GM19193 (cell line): ENCODE measurements around the gene RNF157.

Source experiments
- POLR2A ChIP-seq: IDR thresholded peaks from 4 replicates; pipeline ENCODE4 v1.6.1; 2011; ENCODE audit not compliant: insufficient read depth, insufficient read length; ENCODE audit errors: extremely low read depth

RNF157 gene

GRCh38 chr17:76240461-76241203, at the start of gene RNF157:
Gene RNF157 (minus strand): TSS chr17:76240493. CDS start chr17:76240240, 253 bp downstream.
- peak; percentile 24 for TF ChIP-seq POLR2A

DNA sequence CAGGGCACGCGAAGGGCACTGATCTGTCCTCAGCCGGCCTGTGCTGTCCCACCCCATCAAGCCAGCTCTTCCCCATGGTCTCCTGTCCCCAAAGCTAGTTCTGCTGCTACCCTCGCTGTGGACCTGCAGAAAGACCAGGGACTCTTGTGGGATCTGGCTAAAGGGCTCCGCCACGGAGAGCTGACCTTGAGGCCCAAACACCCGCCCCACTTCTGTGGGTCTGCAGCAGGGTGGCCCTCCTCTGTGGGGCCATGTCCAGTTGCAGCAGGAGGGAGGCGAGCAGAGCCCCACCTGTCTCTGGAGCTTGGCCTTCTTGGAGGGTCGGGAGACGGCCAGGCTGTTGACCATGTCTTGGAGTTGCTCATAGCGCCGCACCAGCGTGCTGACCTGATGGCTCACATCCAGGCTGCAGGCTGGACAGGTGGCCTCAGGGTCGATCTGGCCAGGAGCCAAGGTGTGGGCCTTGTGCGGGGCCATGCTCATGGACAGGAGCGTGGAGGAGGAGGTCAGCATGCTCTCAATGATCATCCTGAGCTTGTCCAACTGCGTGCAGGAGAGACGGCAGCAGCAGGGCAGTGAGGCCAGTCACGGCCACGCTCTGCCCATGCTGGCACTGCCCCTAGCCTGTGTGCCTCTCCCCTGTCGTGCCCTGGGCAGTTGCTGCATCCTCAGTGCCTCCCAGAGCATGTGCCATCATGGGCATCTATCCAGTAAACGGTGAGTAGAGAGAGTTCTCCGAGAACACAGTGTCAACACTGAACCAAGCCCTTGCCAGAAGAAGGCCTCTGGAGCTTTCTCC, 41.5 kb upstream of the RNF157 start:
- no peak for TF ChIP-seq POLR2A

DNA sequence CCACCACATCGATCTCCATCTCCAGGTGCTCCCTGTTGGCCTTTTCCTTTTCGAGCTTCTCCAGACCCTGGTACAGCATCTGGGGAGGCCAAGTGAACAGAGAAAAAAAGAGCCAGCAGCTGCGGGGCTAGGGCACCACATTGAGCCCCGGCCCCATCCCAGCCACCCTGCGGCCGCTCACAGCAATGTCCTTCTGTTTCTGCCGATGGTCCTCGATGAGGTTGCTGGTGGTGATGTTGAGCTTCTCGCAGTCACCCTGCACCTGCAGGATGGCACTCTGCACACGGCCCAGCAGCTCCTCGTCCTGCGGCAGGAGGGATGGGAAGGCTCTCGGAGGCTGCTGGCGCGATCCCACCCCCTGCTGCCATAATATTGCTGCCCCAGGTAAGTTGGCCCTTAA, 40.4 kb upstream of the RNF157 start:
- no peak for TF ChIP-seq POLR2A

- TF ChIP-seq POLR2A, result no peak
These were observed 39.5 kb upstream of the RNF157 start for GRCh38 chr17:76279742-76280287.

DNA sequence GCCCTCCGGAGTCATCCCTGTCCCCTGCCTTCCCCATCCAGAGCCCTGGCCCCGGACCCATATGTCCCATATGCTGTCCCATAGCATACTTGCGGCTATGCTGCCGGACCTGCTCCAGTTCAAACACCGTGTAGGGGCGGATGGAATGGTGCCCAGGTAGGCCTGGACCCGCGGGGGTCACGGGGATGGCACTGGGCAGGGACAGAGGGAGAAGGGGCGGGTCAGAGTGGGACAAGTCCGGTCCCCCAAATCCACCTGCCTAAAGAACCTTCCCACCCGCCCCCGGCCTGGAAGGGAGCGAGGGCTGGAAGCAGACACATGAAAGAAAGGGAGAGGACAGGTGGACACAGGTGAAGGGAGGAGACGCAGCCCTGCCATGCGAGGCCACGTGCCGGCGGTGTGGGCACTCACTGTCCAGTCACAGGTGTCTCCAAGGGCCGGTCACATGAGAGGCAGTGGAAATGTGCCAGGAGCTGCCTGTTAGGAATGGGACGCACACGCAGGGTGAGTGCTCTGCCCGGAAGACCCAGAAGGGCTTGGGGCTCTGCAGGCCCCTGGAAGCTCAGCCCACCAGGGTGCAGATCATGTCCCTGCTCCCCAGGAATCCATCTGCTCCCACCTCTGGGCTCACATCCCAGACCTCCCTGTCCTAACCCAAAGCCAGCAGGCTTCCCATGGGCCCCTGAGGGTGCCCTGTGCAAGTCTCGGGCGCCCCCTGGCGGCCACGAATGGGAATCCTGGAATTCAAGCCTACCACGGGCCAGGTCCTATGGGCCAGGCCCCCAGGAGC, 38.9 kb upstream of the RNF157 start:
- no peak for TF ChIP-seq POLR2A

DNA sequence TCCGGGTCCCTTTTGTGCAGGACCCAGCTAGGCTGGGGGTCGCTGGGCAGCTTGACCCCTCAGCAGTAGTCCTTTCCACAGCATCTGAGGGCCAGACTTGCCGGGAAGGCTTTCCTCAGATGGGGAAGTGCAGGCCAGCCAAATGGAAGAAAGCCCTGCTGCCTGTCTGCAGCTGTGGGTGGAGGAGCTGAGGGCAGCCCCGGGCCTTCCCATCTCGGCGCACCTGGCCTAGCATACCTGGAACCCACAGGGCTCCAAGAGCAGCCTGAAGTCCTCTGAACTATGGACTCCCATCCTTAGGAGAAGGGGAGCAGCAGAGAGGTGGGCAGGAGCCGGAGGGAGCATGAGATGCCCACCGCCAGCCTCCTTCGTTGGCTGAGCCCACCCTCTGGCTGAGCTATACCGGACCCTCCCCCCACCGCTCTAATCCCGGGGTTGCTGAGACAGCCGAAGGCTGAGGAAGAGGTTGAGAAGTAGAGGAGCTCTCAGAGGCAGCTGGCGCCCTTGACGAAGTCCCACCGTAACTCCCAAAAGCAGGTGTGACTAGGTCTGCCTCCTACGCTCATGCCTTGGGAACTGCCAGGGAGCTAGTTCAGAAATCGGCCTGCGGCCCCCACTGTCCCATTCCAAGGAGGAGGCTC, 38.1 kb upstream of the RNF157 start:
- no peak for TF ChIP-seq POLR2A

DNA sequence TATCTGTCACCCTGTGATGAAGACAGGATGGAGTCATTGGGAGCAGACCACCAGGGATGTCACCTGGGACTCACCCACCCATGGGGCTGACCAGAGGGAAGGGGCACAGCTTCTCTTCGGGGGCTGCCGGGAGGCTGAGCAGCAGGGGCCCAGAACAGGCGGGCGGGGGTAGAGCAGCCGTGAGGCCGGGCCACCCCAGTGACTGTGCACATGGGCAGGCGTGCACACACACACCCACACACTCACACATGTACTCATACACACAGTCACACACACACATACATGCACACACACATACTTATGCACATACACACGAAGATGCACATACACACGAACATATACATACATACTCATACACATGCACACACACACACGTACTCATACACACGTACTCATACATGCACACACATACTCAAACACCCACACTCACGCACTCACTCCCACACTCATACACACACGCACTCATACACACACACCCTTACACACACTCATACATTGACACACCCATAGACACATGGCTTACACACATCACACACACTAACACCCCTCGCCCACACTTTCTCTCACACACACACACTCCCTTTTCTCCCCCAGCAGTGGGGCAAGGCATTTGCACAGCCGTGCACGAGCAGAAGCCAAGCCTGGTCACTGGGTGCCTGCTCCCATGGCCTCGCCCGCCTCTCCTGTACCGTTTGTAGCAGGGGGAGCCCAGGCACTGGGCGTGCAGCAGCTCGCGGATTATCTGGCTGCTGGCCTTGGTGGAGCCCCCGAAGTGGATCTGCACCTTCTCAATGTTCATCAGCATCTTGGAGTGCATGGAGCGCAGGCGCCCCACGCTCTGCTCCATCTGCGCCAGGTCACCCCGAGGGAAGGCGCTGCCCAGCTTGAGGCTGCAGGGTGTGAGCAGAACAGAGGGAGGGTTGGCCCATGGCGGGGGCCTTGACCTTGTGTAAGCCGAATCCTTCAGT, 37.3 kb upstream of the RNF157 start:
- TF ChIP-seq POLR2A, result no peak

DNA sequence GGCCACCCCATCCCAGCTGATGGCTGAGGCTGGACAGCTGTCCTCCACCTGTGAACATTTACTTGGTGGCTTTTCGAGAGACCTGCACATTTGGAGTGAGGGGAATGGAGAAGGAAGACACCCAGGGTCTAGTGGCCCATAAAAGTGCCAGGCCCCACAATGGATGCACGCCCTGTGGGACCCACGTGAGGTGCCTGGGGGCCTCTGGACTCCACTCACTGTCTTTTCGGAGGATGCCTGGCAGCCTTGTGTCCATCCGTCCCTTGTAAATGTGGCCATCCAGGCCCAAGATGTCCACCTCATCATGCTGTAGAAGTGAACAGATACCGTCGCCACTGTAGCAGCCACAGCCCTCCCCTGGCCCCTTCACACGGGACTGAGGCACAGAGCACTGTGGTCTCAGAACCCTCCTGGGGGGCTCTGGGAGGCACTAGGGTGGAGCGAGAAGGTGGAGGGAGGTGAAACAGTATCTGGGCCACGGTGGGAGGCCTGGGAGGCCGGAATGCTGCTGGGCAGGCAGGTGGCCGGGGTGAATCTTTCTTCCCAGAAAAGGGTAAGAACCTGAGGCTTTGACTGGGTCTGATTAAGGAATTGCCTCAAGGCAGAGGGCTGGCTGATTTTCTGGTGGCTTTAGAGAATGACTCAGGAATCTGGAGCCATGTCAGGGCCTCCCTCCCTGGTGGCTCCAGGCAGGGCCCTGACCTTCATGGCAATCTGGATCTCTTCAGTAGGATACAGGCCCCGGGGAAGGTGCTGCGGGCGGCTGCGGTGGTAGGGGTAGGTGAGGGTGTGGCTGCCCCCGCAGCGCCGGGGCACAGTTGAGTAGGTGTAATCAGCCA, 36.4 kb upstream of the RNF157 start:
- no peak for TF ChIP-seq POLR2A

DNA sequence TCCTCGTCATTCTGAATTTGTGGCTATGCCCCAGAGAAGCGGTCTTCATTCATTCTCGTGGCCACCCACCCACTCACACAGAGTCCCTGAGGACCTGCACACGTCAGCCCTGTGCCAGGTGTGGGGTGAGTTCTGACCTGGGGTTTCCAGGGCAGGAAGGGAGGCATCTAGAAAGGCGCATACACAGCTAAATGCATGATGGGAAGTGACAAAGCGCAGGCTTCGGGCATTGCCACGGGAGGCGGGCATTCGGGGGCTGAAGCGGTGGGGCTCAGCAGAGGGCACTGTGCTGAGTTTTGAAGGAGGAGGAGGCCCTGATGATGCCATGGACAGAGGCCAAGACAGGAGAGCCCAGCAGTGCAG, 35.8 kb upstream of the RNF157 start:
- no peak for TF ChIP-seq POLR2A

- TF ChIP-seq POLR2A, result no peak
These were observed 35.2 kb upstream of the RNF157 start for GRCh38 chr17:76275382-76276068.

- no peak for TF ChIP-seq POLR2A
These were observed 34.0 kb upstream of the RNF157 start for GRCh38 chr17:76274112-76274956.
